ENCODE data around the gene SYNDIG1.

Gene SYNDIG1

GRCh38 chr20:24708411-24709295 lies 239.2 kb downstream of the SYNDIG1 start:
- no peak for DNase-seq (ENCODE audit: low read depth in 2 of 2)
